ENCODE results near the gene NOG. TPM values are rescaled to one million over a fixed set of nuclear protein-coding genes. Genes with fewer than 3 reads are reported as not detected.

NOG gene
- total RNA-seq, 1 experiment from 2014 or later = 9.2 TPM

DNA sequence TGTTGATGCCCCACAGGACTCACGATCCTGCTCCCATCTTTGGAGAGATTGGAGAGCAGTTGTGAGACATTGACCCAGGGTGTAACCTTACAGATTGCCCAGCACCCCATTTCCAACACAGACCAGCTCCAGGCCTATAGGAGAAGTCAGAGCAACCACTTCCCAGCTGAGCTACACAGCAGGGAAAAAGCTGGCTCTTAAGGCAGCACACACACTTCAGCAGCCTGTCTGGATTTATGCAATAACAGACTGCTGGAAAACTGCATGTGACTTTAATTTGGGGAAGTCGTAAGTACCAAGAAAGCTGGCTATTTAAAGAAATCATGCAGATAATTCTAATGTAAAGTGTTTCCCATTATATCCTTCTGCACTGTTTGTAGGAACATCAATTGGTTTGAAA, 30.8 kb downstream of the NOG start:
- Histone ChIP-seq H3K4me1 (ENCODE audit: control insufficient read depth, insufficient read depth, low read length) (no peaks in the 10 kb centered on the region), H3K27ac (ENCODE audit: low read length) (no peak overlapping the region), H3K9me3 (ENCODE audit: control insufficient read depth, insufficient read depth, low read depth, low read length) (no peaks in the 10 kb centered on the region), H3K4me3 (ENCODE audit: low read depth in 2 of 2, low read length in 2 of 2) (no peak overlapping the region), H3K27me3 (ENCODE audit: control insufficient read depth, insufficient read depth, low read length) (no peaks in the 10 kb centered on the region; the same call in 1 of the 2 replicates), H3K36me3 (ENCODE audit: control insufficient read depth, insufficient read depth, low read length) (no peaks in the 10 kb centered on the region)
- intact Hi-C loops (cut with micrococcal nuclease; ENCODE audit: unreplicated experiment) = no loop called here
- TF ChIP-seq, protein P1, sequence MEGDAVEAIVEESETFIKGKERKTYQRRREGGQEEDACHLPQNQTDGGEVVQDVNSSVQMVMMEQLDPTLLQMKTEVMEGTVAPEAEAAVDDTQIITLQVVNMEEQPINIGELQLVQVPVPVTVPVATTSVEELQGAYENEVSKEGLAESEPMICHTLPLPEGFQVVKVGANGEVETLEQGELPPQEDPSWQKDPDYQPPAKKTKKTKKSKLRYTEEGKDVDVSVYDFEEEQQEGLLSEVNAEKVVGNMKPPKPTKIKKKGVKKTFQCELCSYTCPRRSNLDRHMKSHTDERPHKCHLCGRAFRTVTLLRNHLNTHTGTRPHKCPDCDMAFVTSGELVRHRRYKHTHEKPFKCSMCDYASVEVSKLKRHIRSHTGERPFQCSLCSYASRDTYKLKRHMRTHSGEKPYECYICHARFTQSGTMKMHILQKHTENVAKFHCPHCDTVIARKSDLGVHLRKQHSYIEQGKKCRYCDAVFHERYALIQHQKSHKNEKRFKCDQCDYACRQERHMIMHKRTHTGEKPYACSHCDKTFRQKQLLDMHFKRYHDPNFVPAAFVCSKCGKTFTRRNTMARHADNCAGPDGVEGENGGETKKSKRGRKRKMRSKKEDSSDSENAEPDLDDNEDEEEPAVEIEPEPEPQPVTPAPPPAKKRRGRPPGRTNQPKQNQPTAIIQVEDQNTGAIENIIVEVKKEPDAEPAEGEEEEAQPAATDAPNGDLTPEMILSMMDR (IDR thresholded peaks at IDR 0.05) = no peak
- TF ChIP-seq TCF7L2 (IDR thresholded peaks at IDR 0.05; ENCODE audit: low read depth, low read length) (no peak), SIN3A (IDR thresholded peaks at IDR 0.05; ENCODE audit: borderline replicate concordance, insufficient read depth, low read depth, low read length) (no peak), POLR2AphosphoS5 (IDR thresholded peaks at IDR 0.05; ENCODE audit: low read depth, low read length) (no peak)
- TF ChIP-seq, protein P2, sequence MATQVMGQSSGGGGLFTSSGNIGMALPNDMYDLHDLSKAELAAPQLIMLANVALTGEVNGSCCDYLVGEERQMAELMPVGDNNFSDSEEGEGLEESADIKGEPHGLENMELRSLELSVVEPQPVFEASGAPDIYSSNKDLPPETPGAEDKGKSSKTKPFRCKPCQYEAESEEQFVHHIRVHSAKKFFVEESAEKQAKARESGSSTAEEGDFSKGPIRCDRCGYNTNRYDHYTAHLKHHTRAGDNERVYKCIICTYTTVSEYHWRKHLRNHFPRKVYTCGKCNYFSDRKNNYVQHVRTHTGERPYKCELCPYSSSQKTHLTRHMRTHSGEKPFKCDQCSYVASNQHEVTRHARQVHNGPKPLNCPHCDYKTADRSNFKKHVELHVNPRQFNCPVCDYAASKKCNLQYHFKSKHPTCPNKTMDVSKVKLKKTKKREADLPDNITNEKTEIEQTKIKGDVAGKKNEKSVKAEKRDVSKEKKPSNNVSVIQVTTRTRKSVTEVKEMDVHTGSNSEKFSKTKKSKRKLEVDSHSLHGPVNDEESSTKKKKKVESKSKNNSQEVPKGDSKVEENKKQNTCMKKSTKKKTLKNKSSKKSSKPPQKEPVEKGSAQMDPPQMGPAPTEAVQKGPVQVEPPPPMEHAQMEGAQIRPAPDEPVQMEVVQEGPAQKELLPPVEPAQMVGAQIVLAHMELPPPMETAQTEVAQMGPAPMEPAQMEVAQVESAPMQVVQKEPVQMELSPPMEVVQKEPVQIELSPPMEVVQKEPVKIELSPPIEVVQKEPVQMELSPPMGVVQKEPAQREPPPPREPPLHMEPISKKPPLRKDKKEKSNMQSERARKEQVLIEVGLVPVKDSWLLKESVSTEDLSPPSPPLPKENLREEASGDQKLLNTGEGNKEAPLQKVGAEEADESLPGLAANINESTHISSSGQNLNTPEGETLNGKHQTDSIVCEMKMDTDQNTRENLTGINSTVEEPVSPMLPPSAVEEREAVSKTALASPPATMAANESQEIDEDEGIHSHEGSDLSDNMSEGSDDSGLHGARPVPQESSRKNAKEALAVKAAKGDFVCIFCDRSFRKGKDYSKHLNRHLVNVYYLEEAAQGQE (IDR thresholded peaks at IDR 0.05; ENCODE audit: insufficient read depth in 1 of 2, low read depth in 2 of 2, low read length in 1 of 2) = no peak
- ATAC-seq = no peak
- DNase-seq (ENCODE audit: low read depth, low spot score) = no peak
- BruUV-seq (replicated peaks) = no TSS peak
- ChIA-PET POLR2A (interaction anchor here (0.7 kb wide), 1 partner anchor 20 kb away, joined by 4 read pairs; no protein-coding TSS in a partner anchor), CTCF (interaction anchor here (0.5 kb wide), 1 partner anchor 280 kb away, joined by 3 read pairs; no protein-coding TSS in a partner anchor)
- in situ Hi-C loops (cut with HindIII; ENCODE audit: low pct_unique_long_range_greater_than_20kb, low sequenced_read_pairs) = no loop called here

DNA sequence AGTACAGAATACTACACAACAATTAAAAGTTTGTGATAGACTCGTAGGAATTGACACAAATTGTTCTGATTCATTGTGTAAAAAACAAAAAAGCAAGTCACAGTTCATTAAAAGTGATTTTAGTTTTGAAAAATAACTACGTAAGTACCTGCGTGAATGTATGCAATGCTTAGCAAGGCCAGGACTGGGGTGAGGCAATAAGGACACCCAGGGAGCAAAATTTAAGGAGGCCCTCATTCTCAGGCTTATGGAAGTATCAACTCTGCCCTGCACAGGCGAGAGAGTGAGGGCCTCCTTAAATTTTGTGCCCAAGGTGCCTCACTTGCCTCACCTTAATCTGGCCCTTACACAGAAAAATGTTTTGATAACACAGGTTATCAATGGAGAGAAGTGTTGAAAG, 31.4 kb downstream of the NOG start:
- no peak overlapping the region for H3K27ac ChIP-seq (ENCODE audit: low read length)
- TF ChIP-seq TCF7L2 (IDR thresholded peaks at IDR 0.05; ENCODE audit: low read depth, low read length) = no peak
- TF ChIP-seq, protein P2 (IDR thresholded peaks at IDR 0.05; ENCODE audit: insufficient read depth in 1 of 2, low read depth in 2 of 2, low read length in 1 of 2) = no peak
- no peak for TF ChIP-seq SIN3A (IDR thresholded peaks at IDR 0.05; ENCODE audit: borderline replicate concordance, insufficient read depth, low read depth, low read length)
- BruUV-seq (replicated peaks) = no TSS peak
- H3K27me3 ChIP-seq (ENCODE audit: control insufficient read depth, insufficient read depth, low read length) = no peaks in the 10 kb centered on the region; the same call in 1 of the 2 replicates
- H3K4me1 ChIP-seq (ENCODE audit: control insufficient read depth, insufficient read depth, low read length) = no peaks in the 10 kb centered on the region
- H3K4me3 ChIP-seq (ENCODE audit: low read depth in 2 of 2, low read length in 2 of 2) = no peak overlapping the region
- in situ Hi-C loops (cut with HindIII; ENCODE audit: low pct_unique_long_range_greater_than_20kb, low sequenced_read_pairs) (no loop called here), intact Hi-C loops (cut with micrococcal nuclease; ENCODE audit: unreplicated experiment) (no loop called here)
- DNase-seq (ENCODE audit: low read depth, low spot score) = no peak
- no peaks in the 10 kb centered on the region for H3K9me3 ChIP-seq (ENCODE audit: control insufficient read depth, insufficient read depth, low read depth, low read length)
- CTCF ChIA-PET = no interaction called here
- no peak for ATAC-seq
- no peaks in the 10 kb centered on the region for H3K36me3 ChIP-seq (ENCODE audit: control insufficient read depth, insufficient read depth, low read length)
- POLR2A ChIA-PET = interaction anchor here (0.7 kb wide), 1 partner anchor 20 kb away, joined by 4 read pairs; no protein-coding TSS in a partner anchor

Data from Panc1 (cell line).